ENCODE measurements around the gene TWF2. TPM values are rescaled to one million over a fixed set of nuclear protein-coding genes. Genes with fewer than 3 reads are reported as not detected.

TWF2 gene
- total RNA-seq, 1 donor from 2014 or later = 50.4 TPM

GRCh38 chr3:52256622-52257021, 17.7 kb upstream of the TWF2 start:
- DNase-seq (no peak), ATAC-seq (no peak)
- no peak for TF ChIP-seq CTCF (IDR thresholded peaks at IDR 0.05)
- Histone ChIP-seq H3K36me3 (peaks cover 96% of the 10 kb centered on the region), H3K27me3 (no peaks in the 10 kb centered on the region), H3K4me1 (peaks cover 12% of the 10 kb centered on the region), H3K4me3 (no peak overlapping the region), H3K27ac (no peak overlapping the region), H3K9me3 (no peaks in the 10 kb centered on the region)
- intact Hi-C loops (cut with DNase I) = no loop called here

DNA sequence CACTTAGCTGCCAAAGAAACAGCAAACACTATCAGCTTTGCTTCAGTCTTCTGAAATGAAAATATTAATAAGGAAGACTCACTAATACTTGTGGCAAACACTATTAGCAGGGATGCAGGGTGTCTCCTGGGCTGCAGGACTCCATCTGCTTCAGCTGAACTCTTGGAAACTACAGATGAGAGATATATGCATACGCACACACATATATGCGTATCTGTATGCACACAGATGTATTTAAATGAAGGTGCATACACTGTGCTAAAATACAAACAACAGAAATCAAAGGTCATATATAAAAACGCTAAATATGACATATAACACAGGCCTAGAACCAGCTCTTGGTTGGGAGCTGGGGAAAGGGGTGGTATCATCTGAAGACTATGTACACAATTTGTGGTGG, 17.2 kb upstream of the TWF2 start:
- H3K27ac ChIP-seq = no peak overlapping the region
- H3K9me3 ChIP-seq = no peaks in the 10 kb centered on the region
- H3K4me1 ChIP-seq = peaks cover 12% of the 10 kb centered on the region
- DNase-seq = no peak
- no peak overlapping the region for H3K4me3 ChIP-seq
- no peaks in the 10 kb centered on the region for H3K27me3 ChIP-seq
- no peak for ATAC-seq
- no peak for TF ChIP-seq CTCF (IDR thresholded peaks at IDR 0.05)
- H3K36me3 ChIP-seq = peaks cover 96% of the 10 kb centered on the region
- intact Hi-C loops (cut with DNase I) = no loop called here

DNA sequence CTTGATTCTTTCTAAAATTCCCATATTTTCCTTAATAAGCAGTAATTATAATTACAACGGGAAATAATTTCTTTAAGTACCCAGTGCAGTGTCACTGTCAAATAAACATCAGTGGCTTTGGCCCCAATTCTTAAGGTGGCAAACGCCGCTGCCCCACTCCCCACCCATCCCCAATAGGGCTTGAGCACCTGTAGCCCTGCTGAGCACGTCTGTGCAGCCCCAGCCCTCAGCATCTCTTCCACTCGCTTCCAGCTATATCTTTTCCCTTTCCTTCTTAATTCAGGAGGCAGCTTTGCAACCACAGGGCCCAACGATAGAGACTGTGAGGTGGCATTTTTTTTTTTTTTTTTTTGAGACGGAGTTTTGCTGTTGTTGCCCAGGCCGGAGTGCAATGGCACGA, 15.7 kb upstream of the TWF2 start:
- DNase-seq (no peak), ATAC-seq (no peak)
- no peak overlapping the region for H3K4me3 ChIP-seq
- no peaks in the 10 kb centered on the region for H3K27me3 ChIP-seq
- H3K36me3 ChIP-seq = peaks cover 91% of the 10 kb centered on the region
- no peak overlapping the region for H3K27ac ChIP-seq
- TF ChIP-seq CTCF (IDR thresholded peaks at IDR 0.05) = no peak
- H3K9me3 ChIP-seq = no peaks in the 10 kb centered on the region
- H3K4me1 ChIP-seq = peaks cover 12% of the 10 kb centered on the region
- intact Hi-C loops (cut with DNase I) = no loop called here

- H3K4me3 ChIP-seq = no peak overlapping the region
- no peaks in the 10 kb centered on the region for H3K27me3 ChIP-seq
- intact Hi-C loops (cut with DNase I) = no loop called here
- peaks cover 90% of the 10 kb centered on the region for H3K36me3 ChIP-seq
- peak overlapping the region; percentile 69 for H3K27ac ChIP-seq
- H3K4me1 ChIP-seq = peaks cover 12% of the 10 kb centered on the region
- peak; percentile 94 for ATAC-seq
- DNase-seq = peak; percentile 83
- no peaks in the 10 kb centered on the region for H3K9me3 ChIP-seq
- no peak for TF ChIP-seq CTCF (IDR thresholded peaks at IDR 0.05)
Observed at GRCh38 chr3:52253314-52254304, 14.7 kb upstream of the TWF2 start.

DNA sequence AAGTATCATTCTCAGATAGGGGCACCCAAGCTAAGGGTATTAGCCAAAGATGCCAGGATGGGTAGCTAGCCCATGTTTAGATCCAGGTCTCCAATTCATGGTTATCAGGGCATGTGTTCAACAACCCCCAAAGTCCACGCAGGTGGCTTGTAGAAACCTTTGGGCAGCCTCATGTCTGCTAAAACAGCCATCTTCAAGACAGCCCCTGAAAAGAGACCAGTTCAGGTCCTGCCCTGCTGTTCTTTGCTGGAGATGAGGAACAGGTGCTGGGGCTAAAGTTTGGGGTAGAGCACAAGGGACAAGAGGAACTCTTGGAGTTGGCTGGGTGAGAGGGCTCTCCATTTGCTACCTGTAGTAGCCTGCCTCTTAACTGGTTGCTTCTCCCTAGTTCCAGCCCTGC, 11.2 kb upstream of the TWF2 start:
- DNase-seq (peak; percentile 16), ATAC-seq (no peak)
- H3K36me3 ChIP-seq = peaks cover 61% of the 10 kb centered on the region
- intact Hi-C loops (cut with DNase I) = no loop called here
- H3K9me3 ChIP-seq = no peaks in the 10 kb centered on the region
- no peaks in the 10 kb centered on the region for H3K27me3 ChIP-seq
- peaks cover 22% of the 10 kb centered on the region for H3K4me1 ChIP-seq
- no peak overlapping the region for H3K4me3 ChIP-seq
- no peak for TF ChIP-seq CTCF (IDR thresholded peaks at IDR 0.05)
- no peak overlapping the region for H3K27ac ChIP-seq
